NCI-H526 treated with DMSO at 0.1 percent for 48 hours (cell line): ENCODE results near the gene SLC16A2.
"Not testable (repeated sequence)": the region's sequence is repeated elsewhere in the genome, so short reads cannot be mapped to it uniquely, and the experiment has no call there.

Experiments
- DNase-seq: peaks from one replicate; lab custom pipeline; 2025; lab: John Stamatoyannopoulos, UW

SLC16A2 gene

GRCh38 chrX:74446876-74447275, 25.6 kb downstream of the SLC16A2 start:
- DNase-seq: no peak

GRCh38 chrX:74448669-74449068, 27.4 kb downstream of the SLC16A2 start:
- no peak for DNase-seq

GRCh38 chrX:74449322-74449936, 28.1 kb downstream of the SLC16A2 start:
- DNase-seq: no peak

- DNase-seq: no peak
These were observed 28.6 kb downstream of the SLC16A2 start for GRCh38 chrX:74449937-74450330.

GRCh38 chrX:74450803-74451449, 29.6 kb downstream of the SLC16A2 start:
- no peak for DNase-seq

- DNase-seq: no peak
These were observed 30.3 kb downstream of the SLC16A2 start for GRCh38 chrX:74451450-74452198.

- DNase-seq: no peak
These were observed 30.8 kb downstream of the SLC16A2 start for GRCh38 chrX:74452199-74452481.

- no peak for DNase-seq
These were observed 31.9 kb downstream of the SLC16A2 start for GRCh38 chrX:74453178-74453577.

GRCh38 chrX:74454233-74454632, 32.9 kb downstream of the SLC16A2 start:
- DNase-seq: not testable (repeated sequence)

GRCh38 chrX:74458736-74459135, 37.4 kb downstream of the SLC16A2 start:
- DNase-seq: no peak

GRCh38 chrX:74461384-74461783, 40.1 kb downstream of the SLC16A2 start:
- DNase-seq: no peak

- DNase-seq: no peak
These were observed 43.4 kb downstream of the SLC16A2 start for GRCh38 chrX:74464722-74465121.

- no peak for DNase-seq
These were observed 44.1 kb downstream of the SLC16A2 start for GRCh38 chrX:74465424-74465823.

GRCh38 chrX:74467656-74468055, 46.4 kb downstream of the SLC16A2 start:
- DNase-seq: no peak

GRCh38 chrX:74473116-74473515, 51.8 kb downstream of the SLC16A2 start:
- not testable (repeated sequence) for DNase-seq

- DNase-seq: no peak
These were observed 69.0 kb downstream of the SLC16A2 start for GRCh38 chrX:74490247-74490646.

GRCh38 chrX:74492720-74493201, 71.5 kb downstream of the SLC16A2 start:
- no peak for DNase-seq

- DNase-seq: no peak
These were observed 72.5 kb downstream of the SLC16A2 start for GRCh38 chrX:74493806-74494205.

GRCh38 chrX:74498924-74499323, 77.6 kb downstream of the SLC16A2 start:
- DNase-seq: no peak

GRCh38 chrX:74500067-74500466, 78.8 kb downstream of the SLC16A2 start:
- no peak for DNase-seq

- no peak for DNase-seq
These were observed 79.3 kb downstream of the SLC16A2 start for GRCh38 chrX:74500555-74500954.

- DNase-seq: no peak
These were observed 84.1 kb downstream of the SLC16A2 start for GRCh38 chrX:74505437-74505836.
